Adrenal gland (tissue), 12 donors: ENCODE measurements around the gene SLC25A6. TPM values are rescaled to one million over a fixed set of nuclear protein-coding genes. Genes with fewer than 3 reads are reported as not detected.

Experiments used
- DNase-seq, 7 donors: peaks; one replicate each; pipeline ENCODE4 v3.0.0-alpha.2; 2019 to 2020
- H3K27ac ChIP-seq, 5 donors: fragments of 200-600 bp; sonication (generic) in 4 of 5; 1 replicate in 3 of 5; 2 replicates in 2 of 5; pipeline versions ENCODE4 v1.5.1 to v1.8.0; 2016 to 2020; ENCODE audit warnings: mild to moderate bottlenecking in 1 of 5
- H3K27me3 ChIP-seq: fragments of 200-600 bp; 2 replicates; pipeline ENCODE4 v1.8.0; 2021
- H3K36me3 ChIP-seq, 2 donors: fragments of 200-600 bp; replicated peaks in 1 of 2; 1 replicate in 1 of 2; 2 replicates in 1 of 2; pipeline versions ENCODE4 v1.5.1 to v1.8.0; 2018 to 2022
- H3K4me1 ChIP-seq, 2 donors: fragments of 200-600 bp; replicated peaks in 1 of 2; 1 replicate in 1 of 2; 2 replicates in 1 of 2; pipeline versions ENCODE4 v1.5.1 to v1.8.0; 2018 to 2021
- H3K4me3 ChIP-seq, 4 donors: fragments of 200-600 bp; sonication (generic) in 3 of 4; one replicate each; pipeline ENCODE4 v1.5.1; 2016 to 2018
- H3K9me3 ChIP-seq, 3 donors: fragments of 200-600 bp; sonication (generic) in 1 of 3; replicated peaks in 1 of 3; 1 replicate in 2 of 3; 2 replicates in 1 of 3; pipeline versions ENCODE4 v1.5.1 to v1.8.0; 2016 to 2021
- CTCF ChIP-seq, 6 experiments: fragments of 450-650 bp in 4 of 6; fragments of 200-600 bp in 2 of 6; sonication (generic) in 1 of 6; IDR thresholded peaks; 1 replicate in 5 of 6; 2 replicates in 1 of 6; pipeline versions ENCODE4 v1.5.1 to v1.8.0; 2016 to 2021; ENCODE audit warnings: antibody characterized with exemption in 6 of 6, mild to moderate bottlenecking in 2 of 6, moderate library complexity in 1 of 6
- POLR2A ChIP-seq, 2 donors: fragments of 450-650 bp; IDR thresholded peaks; one replicate each; pipeline ENCODE4 v1.6.1; 2017; ENCODE audit warnings: antibody characterized with exemption in 2 of 2, mild to moderate bottlenecking in 2 of 2, moderate library complexity in 1 of 2
- WGBS, 4 donors: extraction: QIAGEN DNeasy Blood & Tissue Kit in 2 of 4; methylation state at CpG; one replicate each; pipeline versions ENCODE4 v1.1.5 to v1.1.7; 2013 to 2017; 5-methylcytosine and 5-hydroxymethylcytosine counted together
- intact Hi-C, 2 donors: fragments of 100-400 bp; cut with DNase I; formaldehyde crosslinking; loops; one replicate each; pipeline versions ENCODE4 v1.14.1 to v1.15.0; 2022 to 2023
- polyA plus RNA-seq, 3 donors: library from polyadenylated mRNA; stranded (reverse); fragments of 200-250 nt in 2 of 3; fragments of 350-450 nt in 1 of 3; fragmentation: Illumina TruSeq in 1 of 3; extraction: RNeasy Lipid Tissue Mini Kit (QIAGEN cat#74804) in 1 of 3; gene quantifications; one replicate each; pipeline ENCODE4 v1.2.3, GENCODE V29; 2013 to 2014
- total RNA-seq, 9 donors: library from RNA; depleted of rRNA in 4 of 9; stranded (reverse); fragments of >200 nt in 4 of 9; fragments of 120-200 nt in 1 of 9; fragmentation: NEBNext Ultra II Directional in 1 of 9; extraction: Animal tissue kit (Norgen Biotek cat#: 25700) in 1 of 9; gene quantifications; one replicate each; pipeline versions ENCODE4 v1.1.0 to v1.2.4, GENCODE V29; 2013 to 2023
- donor health status: healthy with polysubstance abuse.
- donor health status: Bipolar disorder and iron deficiency.
- donor health status: DM: yes; HTN: yes; CAD: no.
- donor health status: DM: no; HTN: no; CAD: no.
- donor health status: DM: no; HTN: no; CAD: no.
- donor health status: DM: yes; HTN: yes; CAD: no.

SLC25A6 gene
- total and polyA plus RNA-seq, 12 donors: 183 to 509 (median 387) TPM

- no peaks in the 10 kb centered on the region for H3K4me1 ChIP-seq
- no peak overlapping the region for H3K4me3 ChIP-seq
- intact Hi-C loops: no loop called here
- DNase-seq: peak in 1 of 7 donors; percentile 7
- H3K9me3 ChIP-seq: no peaks in the 10 kb centered on the region
- 97 to 98% (median 97%) methylated on average over 18 to 19 of the region's 19 CpGs for WGBS, 4 donors
- no peak for TF ChIP-seq CTCF (IDR thresholded peaks at IDR 0.05)
- no peak for TF ChIP-seq POLR2A (IDR thresholded peaks at IDR 0.05)
- peaks cover 0 to 14% of the 10 kb centered on the region in 2 donors for H3K36me3 ChIP-seq
- no peaks in the 10 kb centered on the region for H3K27me3 ChIP-seq
- H3K27ac ChIP-seq: no peak overlapping the region
These were observed 29.7 kb upstream of the SLC25A6 start for GRCh38 chrX:1421433-1422134.

GRCh38 chrX:1420371-1420770 is 28.5 kb upstream of the SLC25A6 start:
- peak in 1 of 7 donors; percentile 19 for DNase-seq
- intact Hi-C loops: no loop called here
- Histone ChIP-seq H3K27me3 (no peaks in the 10 kb centered on the region), H3K27ac (no peak overlapping the region), H3K4me1 (no peaks in the 10 kb centered on the region), H3K4me3 (no peak overlapping the region), H3K9me3 (no peaks in the 10 kb centered on the region), H3K36me3 (peaks cover 0 to 9% of the 10 kb centered on the region in 2 donors)
- TF ChIP-seq POLR2A (IDR thresholded peaks at IDR 0.05) (no peak), CTCF (IDR thresholded peaks at IDR 0.05) (no peak)
- WGBS, 4 donors: 47 to 60% (median 57%) methylated on average over 12 to 14 of the region's 14 CpGs

- Histone ChIP-seq H3K27ac (no peak overlapping the region), H3K9me3 (no peaks in the 10 kb centered on the region), H3K27me3 (no peaks in the 10 kb centered on the region), H3K4me3 (no peak overlapping the region), H3K36me3 (peaks cover 0 to 6% of the 10 kb centered on the region in 2 donors), H3K4me1 (no peaks in the 10 kb centered on the region)
- intact Hi-C loops: no loop called here
- WGBS, 4 donors: 80 to 87% (median 81%) methylated on average over 13 to 19 of the region's 19 CpGs
- TF ChIP-seq CTCF (IDR thresholded peaks at IDR 0.05) (no peak), POLR2A (IDR thresholded peaks at IDR 0.05) (no peak)
- DNase-seq: peak in 1 of 7 donors; percentile 10
These were observed 27.8 kb upstream of the SLC25A6 start for GRCh38 chrX:1419545-1420355.

GRCh38 chrX:1418901-1419544 is 27.1 kb upstream of the SLC25A6 start:
- H3K4me3 ChIP-seq: no peak overlapping the region
- intact Hi-C loops: no loop called here
- no peaks in the 10 kb centered on the region for H3K4me1 ChIP-seq
- no peak for TF ChIP-seq CTCF (IDR thresholded peaks at IDR 0.05)
- TF ChIP-seq POLR2A (IDR thresholded peaks at IDR 0.05): no peak
- peak; percentile 38 to 80 (median 61) for DNase-seq
- H3K27ac ChIP-seq: no peak overlapping the region
- 74 to 86% (median 83%) methylated on average over 6 to 29 of the region's 29 CpGs for WGBS, 4 donors
- no peaks in the 10 kb centered on the region for H3K27me3 ChIP-seq
- H3K36me3 ChIP-seq: peaks cover 0 to 8% of the 10 kb centered on the region in 2 donors
- no peaks in the 10 kb centered on the region for H3K9me3 ChIP-seq
